Activated naive CD4-positive, alpha-beta T cell treated with anti-CD3 and anti-CD28 coated beads, Interleukin-2, amount 10 ng/mL, durations not matched to agents 7 days and 5 days (primary cell): Measurements from ENCODE around the gene MET.

Experiments
- CTCF ChIA-PET: fragments of 350-600 bp; sonication (Branson Sonifier 250); formaldehyde crosslinking; loops from one replicate; lab custom pipeline; 2021; ENCODE audit warnings: antibody characterized with exemption; lab: Charles Lee
- DNase-seq: peaks from one replicate; pipeline ENCODE4 v3.0.0-alpha.2; 2020
- H3K27ac Mint-ChIP-seq: one replicate; pipeline ENCODE4 v1.8.0; 2021; ENCODE audit warnings: mild to moderate bottlenecking, moderate library complexity, mixed read lengths
- H3K27me3 Mint-ChIP-seq: one replicate; pipeline ENCODE4 v1.8.0; 2021; ENCODE audit warnings: mild to moderate bottlenecking, mixed read lengths
- H3K36me3 Mint-ChIP-seq: one replicate; pipeline ENCODE4 v1.8.0; 2021; ENCODE audit warnings: mixed read lengths
- H3K4me1 Mint-ChIP-seq: one replicate; pipeline ENCODE4 v1.8.0; 2021; ENCODE audit warnings: mixed read lengths
- H3K4me3 Mint-ChIP-seq: one replicate; pipeline ENCODE4 v1.8.0; 2021; ENCODE audit warnings: mild to moderate bottlenecking, moderate library complexity, mixed read lengths
- H3K9me3 Mint-ChIP-seq: one replicate; pipeline ENCODE4 v1.8.0; 2021; ENCODE audit warnings: mixed read lengths

The MET gene

GRCh38 chr7:116788572-116789197 lies 116.7 kb downstream of the MET start:
- no peaks in the 10 kb centered on the region for H3K9me3 Mint-ChIP-seq
- no peak for DNase-seq
- H3K36me3 Mint-ChIP-seq, result no peaks in the 10 kb centered on the region
- H3K4me1 Mint-ChIP-seq, result no peaks in the 10 kb centered on the region
- H3K27ac Mint-ChIP-seq, result no peak overlapping the region
- CTCF ChIA-PET, result interaction anchor here (1.0 kb wide), 1 partner anchor 197 kb away, joined by 4 read pairs; no protein-coding TSS in a partner anchor
- no peaks in the 10 kb centered on the region for H3K27me3 Mint-ChIP-seq
- H3K4me3 Mint-ChIP-seq, result no peak overlapping the region

- no peak for DNase-seq
- Mint-ChIP-seq H3K27ac (no peak overlapping the region), H3K27me3 (no peaks in the 10 kb centered on the region), H3K36me3 (no peaks in the 10 kb centered on the region), H3K9me3 (no peaks in the 10 kb centered on the region), H3K4me1 (no peaks in the 10 kb centered on the region), H3K4me3 (no peak overlapping the region)
- CTCF ChIA-PET, result no interaction called here
Observed at GRCh38 chr7:116790025-116790424, 118.0 kb downstream of the MET start.

- Mint-ChIP-seq H3K27ac (no peak overlapping the region), H3K9me3 (no peaks in the 10 kb centered on the region), H3K27me3 (no peaks in the 10 kb centered on the region), H3K4me3 (no peak overlapping the region), H3K36me3 (no peaks in the 10 kb centered on the region), H3K4me1 (no peaks in the 10 kb centered on the region)
- CTCF ChIA-PET, result interaction anchor here (0.6 kb wide), 1 partner anchor 217 kb away, joined by 3 read pairs; no protein-coding TSS in a partner anchor
- DNase-seq, result no peak
Observed at GRCh38 chr7:116792813-116793212, 120.8 kb downstream of the MET start.

GRCh38 chr7:116793795-116794340 lies 121.9 kb downstream of the MET start:
- Mint-ChIP-seq H3K36me3 (no peaks in the 10 kb centered on the region), H3K27ac (no peak overlapping the region), H3K4me1 (no peaks in the 10 kb centered on the region), H3K4me3 (no peak overlapping the region), H3K9me3 (no peaks in the 10 kb centered on the region), H3K27me3 (no peaks in the 10 kb centered on the region)
- CTCF ChIA-PET, result no interaction called here
- DNase-seq, result no peak

GRCh38 chr7:116796471-116796870 lies 124.5 kb downstream of the MET start:
- Mint-ChIP-seq H3K27ac (no peak overlapping the region), H3K36me3 (no peaks in the 10 kb centered on the region), H3K4me1 (no peaks in the 10 kb centered on the region), H3K9me3 (no peaks in the 10 kb centered on the region), H3K27me3 (peaks cover 7% of the 10 kb centered on the region), H3K4me3 (no peak overlapping the region)
- CTCF ChIA-PET, result no interaction called here
- no peak for DNase-seq

- H3K36me3 Mint-ChIP-seq, result no peaks in the 10 kb centered on the region
- no peak for DNase-seq
- no peak overlapping the region for H3K4me3 Mint-ChIP-seq
- peaks cover 7% of the 10 kb centered on the region for H3K27me3 Mint-ChIP-seq
- H3K4me1 Mint-ChIP-seq, result peaks cover under 1% of the 10 kb centered on the region
- H3K9me3 Mint-ChIP-seq, result no peaks in the 10 kb centered on the region
- no peak overlapping the region for H3K27ac Mint-ChIP-seq
- CTCF ChIA-PET, result interaction anchor here (1.4 to 1.5 kb wide), 2 partner anchors 11 to 206 kb away, joined by 3 to 4 read pairs; no protein-coding TSS in a partner anchor
Observed at GRCh38 chr7:116797612-116798011, 125.6 kb downstream of the MET start.

GRCh38 chr7:116798232-116798631 lies 126.2 kb downstream of the MET start:
- Mint-ChIP-seq H3K4me3 (no peak overlapping the region), H3K9me3 (no peaks in the 10 kb centered on the region), H3K27me3 (peaks cover 7% of the 10 kb centered on the region), H3K4me1 (peaks cover 3% of the 10 kb centered on the region), H3K36me3 (no peaks in the 10 kb centered on the region), H3K27ac (no peak overlapping the region)
- DNase-seq, result no peak
- CTCF ChIA-PET, result interaction anchor here (1.4 to 1.5 kb wide), 2 partner anchors 11 to 206 kb away, joined by 3 to 4 read pairs; no protein-coding TSS in a partner anchor

- Mint-ChIP-seq H3K36me3 (no peaks in the 10 kb centered on the region), H3K9me3 (no peaks in the 10 kb centered on the region), H3K4me3 (no peak overlapping the region), H3K27ac (no peak overlapping the region), H3K27me3 (peaks cover 7% of the 10 kb centered on the region), H3K4me1 (peaks cover 3% of the 10 kb centered on the region)
- CTCF ChIA-PET, result no interaction called here
- DNase-seq, result no peak
Observed at GRCh38 chr7:116799916-116800315, 127.9 kb downstream of the MET start.

- Mint-ChIP-seq H3K4me3 (no peak overlapping the region), H3K27me3 (peaks cover 7% of the 10 kb centered on the region), H3K27ac (no peak overlapping the region), H3K36me3 (no peaks in the 10 kb centered on the region), H3K9me3 (no peaks in the 10 kb centered on the region), H3K4me1 (peaks cover 3% of the 10 kb centered on the region)
- no peak for DNase-seq
- CTCF ChIA-PET, result no interaction called here
Observed at GRCh38 chr7:116800594-116800993, 128.6 kb downstream of the MET start.

GRCh38 chr7:116801092-116801710 lies 129.2 kb downstream of the MET start:
- CTCF ChIA-PET, result interaction anchor here (0.7 to 1.0 kb wide), 2 partner anchors 188 to 210 kb away, joined by 3 to 4 read pairs; no protein-coding TSS in a partner anchor
- H3K4me1 Mint-ChIP-seq, result peaks cover 3% of the 10 kb centered on the region
- no peaks in the 10 kb centered on the region for H3K36me3 Mint-ChIP-seq
- peaks cover 7% of the 10 kb centered on the region for H3K27me3 Mint-ChIP-seq
- H3K9me3 Mint-ChIP-seq, result no peaks in the 10 kb centered on the region
- no peak overlapping the region for H3K4me3 Mint-ChIP-seq
- no peak for DNase-seq
- H3K27ac Mint-ChIP-seq, result no peak overlapping the region

GRCh38 chr7:116802144-116802745 lies 130.2 kb downstream of the MET start:
- CTCF ChIA-PET, result interaction anchor here (1.0 kb wide), 1 partner anchor 211 kb away, joined by 4 read pairs; no protein-coding TSS in a partner anchor
- H3K4me1 Mint-ChIP-seq, result peaks cover 3% of the 10 kb centered on the region
- DNase-seq, result no peak
- peaks cover 10% of the 10 kb centered on the region for H3K27me3 Mint-ChIP-seq
- H3K4me3 Mint-ChIP-seq, result no peak overlapping the region
- no peaks in the 10 kb centered on the region for H3K36me3 Mint-ChIP-seq
- H3K27ac Mint-ChIP-seq, result no peak overlapping the region
- H3K9me3 Mint-ChIP-seq, result no peaks in the 10 kb centered on the region

GRCh38 chr7:116802746-116803152 lies 130.8 kb downstream of the MET start:
- no peaks in the 10 kb centered on the region for H3K36me3 Mint-ChIP-seq
- peaks cover 11% of the 10 kb centered on the region for H3K27me3 Mint-ChIP-seq
- no peaks in the 10 kb centered on the region for H3K9me3 Mint-ChIP-seq
- CTCF ChIA-PET, result no interaction called here
- peak; percentile 44 for DNase-seq
- peaks cover 3% of the 10 kb centered on the region for H3K4me1 Mint-ChIP-seq
- H3K4me3 Mint-ChIP-seq, result no peak overlapping the region
- H3K27ac Mint-ChIP-seq, result no peak overlapping the region

GRCh38 chr7:116804471-116804870 lies 132.5 kb downstream of the MET start:
- CTCF ChIA-PET, result interaction anchor here (0.6 to 5.8 kb wide), 3 partner anchors 62 to 321 kb away, joined by 3 to 33 read pairs (median 4); no protein-coding TSS in a partner anchor
- Mint-ChIP-seq H3K27ac (no peak overlapping the region), H3K4me3 (no peak overlapping the region), H3K9me3 (no peaks in the 10 kb centered on the region), H3K27me3 (peaks cover 11% of the 10 kb centered on the region), H3K36me3 (no peaks in the 10 kb centered on the region), H3K4me1 (peaks cover 3% of the 10 kb centered on the region)
- no peak for DNase-seq

GRCh38 chr7:116805100-116805544 lies 133.1 kb downstream of the MET start:
- no peak overlapping the region for H3K4me3 Mint-ChIP-seq
- H3K4me1 Mint-ChIP-seq, result peaks cover 3% of the 10 kb centered on the region
- H3K27ac Mint-ChIP-seq, result no peak overlapping the region
- CTCF ChIA-PET, result interaction anchor here (1.1 to 5.8 kb wide), 2 partner anchors 214 to 320 kb away, joined by 4 to 33 read pairs; no protein-coding TSS in a partner anchor
- DNase-seq, result no peak
- no peaks in the 10 kb centered on the region for H3K36me3 Mint-ChIP-seq
- H3K27me3 Mint-ChIP-seq, result peaks cover 14% of the 10 kb centered on the region
- H3K9me3 Mint-ChIP-seq, result no peaks in the 10 kb centered on the region
